Neural crest cell (in vitro differentiated cells): ENCODE measurements around the gene SEMA7A. TPM values are rescaled to one million over a fixed set of nuclear protein-coding genes. Genes with fewer than 3 reads are reported as not detected.

Experiments
- DNase-seq: peaks from one replicate; pipeline ENCODE4 v3.0.0; 2021; ENCODE audit warnings: low read depth, mixed read lengths, low spot score
- H3K27ac Mint-ChIP-seq: one replicate; pipeline ENCODE4 v1.8.0; 2021; ENCODE audit warnings: mild to moderate bottlenecking, mixed read lengths; ENCODE audit not compliant: unreplicated experiment
- H3K27me3 Mint-ChIP-seq: 2 replicates; pipeline ENCODE4 v1.8.0; 2021; ENCODE audit warnings: low read depth, mild to moderate bottlenecking, mixed read lengths
- H3K36me3 Mint-ChIP-seq: 2 replicates; pipeline ENCODE4 v1.8.0; 2021; ENCODE audit warnings: low read depth, mild to moderate bottlenecking, mixed read lengths
- H3K4me1 Mint-ChIP-seq: 2 replicates; pipeline ENCODE4 v1.8.0; 2021; ENCODE audit warnings: mixed read lengths
- H3K4me3 Mint-ChIP-seq: one replicate; pipeline ENCODE4 v1.8.0; 2021; ENCODE audit warnings: mild to moderate bottlenecking, mixed read lengths
- H3K9me3 Mint-ChIP-seq: 2 replicates; pipeline ENCODE4 v1.8.0; 2021; ENCODE audit warnings: mixed read lengths
- total RNA-seq: library from RNA; stranded (reverse); gene quantifications from 2 replicates; pipeline ENCODE4 v1.2.1, GENCODE V29; 2021
- TF ChIP-seq, protein P1 (sequence below): fragments of 200-600 bp; sonication (generic); conservative IDR thresholded peaks from 2 replicates; pipeline ENCODE4 v1.5.0; 2021; ENCODE audit warnings: antibody characterized with exemption, mild to moderate bottlenecking

The SEMA7A gene
- total RNA-seq, 1 donor from 2014 or later, result 14.4 TPM

DNA sequence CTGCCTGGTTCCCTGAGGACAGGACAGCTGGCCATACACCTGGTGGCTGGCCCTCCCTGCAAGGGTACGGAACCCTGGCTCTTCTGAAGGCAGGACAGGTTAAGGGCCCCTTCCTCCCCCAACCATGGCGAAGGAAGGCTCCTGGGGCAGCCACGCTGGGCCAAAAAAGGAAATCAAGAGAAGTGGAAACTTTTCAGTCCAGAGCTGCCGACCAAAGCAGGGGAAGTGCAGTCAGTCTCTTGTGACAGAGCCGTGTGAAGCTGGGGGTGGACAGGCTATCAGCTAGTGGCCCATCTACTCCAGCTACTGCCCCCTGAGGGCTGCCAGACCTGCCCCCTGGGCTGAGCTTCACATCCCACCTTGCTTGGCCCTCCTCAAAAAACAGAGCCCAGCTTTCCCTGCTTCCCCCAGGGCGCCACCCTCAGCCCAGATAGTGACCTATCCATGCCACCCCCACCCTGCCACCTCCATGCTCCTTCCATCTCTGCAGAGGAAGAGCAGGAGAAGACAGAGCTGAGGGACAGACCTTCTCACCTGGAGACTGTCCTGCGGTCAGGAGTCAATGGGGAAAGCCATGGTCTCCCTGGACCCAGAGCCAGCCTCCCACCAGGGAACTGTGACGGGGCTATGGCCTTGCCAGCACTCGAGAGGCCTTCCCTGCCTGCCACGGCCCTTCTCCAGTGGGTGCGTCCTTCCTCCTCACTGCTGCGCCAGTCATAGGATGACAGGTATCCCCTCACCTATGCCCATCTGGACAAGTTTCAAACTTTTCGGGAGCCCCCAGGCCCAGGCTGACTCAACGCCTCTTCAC, 4.6 kb downstream of the SEMA7A start:
- H3K27me3 Mint-ChIP-seq, result peaks cover 14% of the 10 kb centered on the region
- peaks cover 40% of the 10 kb centered on the region for H3K4me1 Mint-ChIP-seq
- no peaks in the 10 kb centered on the region for H3K9me3 Mint-ChIP-seq
- no peak overlapping the region for H3K27ac Mint-ChIP-seq
- no peak overlapping the region for H3K4me3 Mint-ChIP-seq
- DNase-seq, result no peak
- TF ChIP-seq, protein P1, sequence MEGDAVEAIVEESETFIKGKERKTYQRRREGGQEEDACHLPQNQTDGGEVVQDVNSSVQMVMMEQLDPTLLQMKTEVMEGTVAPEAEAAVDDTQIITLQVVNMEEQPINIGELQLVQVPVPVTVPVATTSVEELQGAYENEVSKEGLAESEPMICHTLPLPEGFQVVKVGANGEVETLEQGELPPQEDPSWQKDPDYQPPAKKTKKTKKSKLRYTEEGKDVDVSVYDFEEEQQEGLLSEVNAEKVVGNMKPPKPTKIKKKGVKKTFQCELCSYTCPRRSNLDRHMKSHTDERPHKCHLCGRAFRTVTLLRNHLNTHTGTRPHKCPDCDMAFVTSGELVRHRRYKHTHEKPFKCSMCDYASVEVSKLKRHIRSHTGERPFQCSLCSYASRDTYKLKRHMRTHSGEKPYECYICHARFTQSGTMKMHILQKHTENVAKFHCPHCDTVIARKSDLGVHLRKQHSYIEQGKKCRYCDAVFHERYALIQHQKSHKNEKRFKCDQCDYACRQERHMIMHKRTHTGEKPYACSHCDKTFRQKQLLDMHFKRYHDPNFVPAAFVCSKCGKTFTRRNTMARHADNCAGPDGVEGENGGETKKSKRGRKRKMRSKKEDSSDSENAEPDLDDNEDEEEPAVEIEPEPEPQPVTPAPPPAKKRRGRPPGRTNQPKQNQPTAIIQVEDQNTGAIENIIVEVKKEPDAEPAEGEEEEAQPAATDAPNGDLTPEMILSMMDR, result no peak
- H3K36me3 Mint-ChIP-seq, result no peaks in the 10 kb centered on the region

- Mint-ChIP-seq H3K4me1 (peaks cover 44% of the 10 kb centered on the region), H3K4me3 (no peak overlapping the region), H3K27me3 (peaks cover 14% of the 10 kb centered on the region), H3K36me3 (no peaks in the 10 kb centered on the region), H3K27ac (peak overlapping the region; percentile 35), H3K9me3 (no peaks in the 10 kb centered on the region)
- TF ChIP-seq, protein P1, result no peak
- DNase-seq, result no peak
Observed at GRCh38 chr15:74428442-74428787, 5.3 kb downstream of the SEMA7A start.

GRCh38 chr15:74427607-74428441, 5.9 kb downstream of the SEMA7A start:
- no peak for DNase-seq
- no peak overlapping the region for H3K27ac Mint-ChIP-seq
- H3K36me3 Mint-ChIP-seq, result no peaks in the 10 kb centered on the region
- TF ChIP-seq, protein P1, result no peak
- peaks cover 48% of the 10 kb centered on the region for H3K4me1 Mint-ChIP-seq
- peak overlapping the region; percentile 33 for H3K4me3 Mint-ChIP-seq
- peaks cover 14% of the 10 kb centered on the region for H3K27me3 Mint-ChIP-seq
- no peaks in the 10 kb centered on the region for H3K9me3 Mint-ChIP-seq

DNA sequence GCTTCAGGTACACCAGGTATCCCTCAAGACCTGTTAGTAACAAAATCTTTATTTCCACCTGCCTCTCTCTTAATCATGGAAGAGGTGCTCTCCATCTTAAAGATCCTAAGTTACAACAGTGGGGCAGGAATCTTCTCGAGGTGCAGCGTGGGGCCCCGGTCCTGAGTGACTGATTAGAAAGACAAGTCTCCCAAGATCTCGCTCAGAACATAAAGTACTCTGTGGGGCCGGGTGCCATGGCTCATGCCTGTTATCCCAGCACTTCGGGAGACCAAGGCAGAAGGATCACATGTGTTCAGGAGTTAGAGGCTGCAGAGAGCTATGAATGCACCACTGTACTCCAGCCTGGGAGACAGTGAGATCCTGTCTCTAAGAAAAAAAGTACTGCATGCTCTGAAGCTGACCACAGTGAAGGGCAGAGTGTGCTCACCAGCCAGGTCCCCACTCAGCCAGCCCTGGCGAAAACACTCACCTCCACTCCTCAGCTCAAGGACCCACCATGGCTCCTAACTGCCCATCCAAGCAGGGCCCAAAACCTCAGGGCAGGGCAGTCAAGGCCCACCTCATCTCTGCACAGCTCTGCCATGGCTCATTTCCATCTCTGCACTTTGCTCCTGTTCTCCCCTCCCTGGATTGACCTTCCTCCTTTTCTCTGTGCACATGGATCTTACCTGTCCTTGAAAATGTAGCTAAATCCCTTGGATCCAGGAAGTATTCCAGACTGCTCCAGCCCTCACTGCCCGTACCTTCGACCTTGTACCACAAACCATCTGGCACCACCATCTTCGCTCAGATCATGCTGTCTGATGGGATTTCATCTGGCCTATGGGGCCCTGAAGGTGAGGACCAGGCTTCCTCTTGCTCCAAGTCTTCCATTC, 7.1 kb downstream of the SEMA7A start:
- TF ChIP-seq, protein P1, result no peak
- Mint-ChIP-seq H3K36me3 (no peaks in the 10 kb centered on the region), H3K4me3 (peak overlapping the region; percentile 38), H3K9me3 (no peaks in the 10 kb centered on the region), H3K4me1 (peaks cover 49% of the 10 kb centered on the region), H3K27me3 (peaks cover 4% of the 10 kb centered on the region), H3K27ac (peak overlapping the region; percentile 9)
- DNase-seq, result no peak

GRCh38 chr15:74425630-74426029, 8.1 kb downstream of the SEMA7A start:
- Mint-ChIP-seq H3K36me3 (no peaks in the 10 kb centered on the region), H3K4me1 (peaks cover 51% of the 10 kb centered on the region), H3K9me3 (no peaks in the 10 kb centered on the region), H3K27me3 (no peaks in the 10 kb centered on the region), H3K27ac (no peak overlapping the region), H3K4me3 (no peak overlapping the region)
- TF ChIP-seq, protein P1, result no peak
- DNase-seq, result no peak
